HuH-7 (cell line): Measurements from ENCODE around the gene CEACAM20.
"Not testable (repeated sequence)": the region's sequence is repeated elsewhere in the genome, so short reads cannot be mapped to it uniquely, and the experiment has no call there.

Experiments used
- DNase-seq: peaks from one replicate; pipeline ENCODE4 v3.0.0; 2011; ENCODE audit warnings: low spot score

Gene CEACAM20

DNA sequence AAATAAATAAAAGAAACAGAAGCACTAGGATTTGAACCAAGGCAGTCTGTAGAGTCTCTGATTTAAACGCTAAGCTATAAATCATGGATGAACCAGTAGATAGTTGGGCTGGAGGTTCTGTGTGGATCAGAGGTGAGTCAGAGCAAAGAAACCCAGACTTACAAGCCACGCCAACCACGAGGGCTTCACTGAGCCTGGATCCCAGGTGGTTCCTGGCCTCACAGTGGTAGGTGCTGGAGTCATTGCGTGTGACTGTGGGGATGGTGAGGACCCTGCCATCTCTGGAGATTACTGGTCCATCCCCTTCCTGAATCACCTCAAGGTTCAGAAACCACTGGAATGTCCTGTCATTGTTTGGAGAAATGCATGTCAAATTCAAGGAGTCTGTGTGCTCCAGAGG, 19.3 kb upstream of the CEACAM20 start:
- no peak for DNase-seq

DNA sequence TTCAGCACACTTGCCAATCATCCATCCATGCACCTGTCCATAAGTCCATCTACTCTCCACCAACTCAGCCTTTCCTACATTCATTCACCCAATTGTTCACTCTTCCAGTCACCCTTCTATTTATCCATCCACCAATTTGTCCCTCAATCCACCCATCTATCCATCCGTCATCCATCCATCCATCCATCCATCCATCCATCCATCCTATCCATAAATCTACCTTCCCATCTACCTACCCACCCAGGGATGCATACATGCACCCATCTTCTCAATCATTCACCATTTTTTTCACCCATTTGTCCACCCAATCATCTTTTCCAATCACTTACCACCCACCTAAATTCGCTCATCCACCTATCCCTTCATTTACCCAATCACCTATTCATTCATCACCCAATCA, 14.6 kb upstream of the CEACAM20 start:
- DNase-seq = no peak

- DNase-seq = no peak
Observed at GRCh38 chr19:44542671-44543070, 13.2 kb upstream of the CEACAM20 start.

- DNase-seq = no peak
Observed at GRCh38 chr19:44540736-44541135, 11.3 kb upstream of the CEACAM20 start.

GRCh38 chr19:44539991-44540390, 10.5 kb upstream of the CEACAM20 start:
- no peak for DNase-seq

GRCh38 chr19:44539236-44539826, 9.9 kb upstream of the CEACAM20 start:
- DNase-seq = no peak

DNA sequence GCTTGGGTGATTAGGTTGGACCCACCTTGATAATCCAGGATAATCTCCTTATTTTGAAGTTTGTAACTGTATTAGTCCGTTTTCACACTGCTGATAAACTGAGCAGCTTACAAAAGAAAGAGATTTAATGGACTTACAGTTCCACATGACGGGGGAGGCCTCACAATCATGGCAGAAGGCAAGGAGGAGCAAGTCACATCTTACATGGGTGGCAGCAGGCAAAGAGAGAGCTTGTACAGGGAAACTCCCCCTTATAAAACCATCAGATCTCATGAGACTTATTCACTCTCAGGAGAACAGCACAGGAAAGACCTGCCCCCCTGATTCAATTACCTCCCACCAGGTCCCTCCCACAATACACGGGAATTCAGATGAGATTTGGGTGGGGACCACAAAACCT, 5.9 kb upstream of the CEACAM20 start:
- DNase-seq = not testable (repeated sequence)

DNA sequence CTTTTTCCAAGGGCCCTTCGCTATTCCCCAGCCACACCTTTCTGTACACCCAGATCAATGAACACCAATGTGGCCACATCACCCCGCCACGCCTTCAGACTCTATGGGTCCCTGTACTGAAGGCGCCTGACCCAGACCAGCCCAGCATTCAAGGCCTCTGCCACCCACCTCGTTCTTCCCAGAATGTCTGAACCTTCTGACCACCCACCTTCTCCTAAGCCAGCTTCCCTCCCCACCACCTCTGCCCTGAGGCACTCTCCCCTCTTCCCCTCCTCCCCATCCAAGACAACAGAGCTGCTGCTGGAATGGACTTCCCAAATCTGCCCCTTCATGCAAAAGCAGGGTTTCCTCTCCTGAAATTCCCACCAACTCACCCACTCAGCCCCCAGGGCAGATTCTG, 3.3 kb upstream of the CEACAM20 start:
- DNase-seq = no peak

GRCh38 chr19:44530777-44531176, 1.3 kb upstream of the CEACAM20 start:
- DNase-seq = no peak

DNA sequence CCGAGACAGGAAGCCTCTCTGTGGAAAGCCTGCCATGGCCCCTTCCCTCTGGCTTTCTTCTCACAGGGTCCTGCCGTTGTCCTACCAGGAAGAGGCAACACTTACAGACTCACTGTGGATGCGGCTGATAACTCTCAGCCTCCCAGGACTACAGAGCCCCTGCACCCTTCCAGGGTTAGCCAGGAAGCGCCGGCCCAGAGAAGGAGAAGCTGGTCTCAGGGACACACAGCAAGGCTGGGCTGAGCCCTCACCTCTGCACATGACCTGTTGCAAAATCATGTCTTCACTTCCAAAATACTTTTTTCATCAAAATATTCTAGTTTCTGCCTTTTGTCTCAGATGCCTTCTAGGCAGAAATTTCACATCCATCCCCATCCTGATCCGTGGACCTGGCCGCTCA, 1.9 kb downstream of the CEACAM20 start:
- DNase-seq = no peak

DNA sequence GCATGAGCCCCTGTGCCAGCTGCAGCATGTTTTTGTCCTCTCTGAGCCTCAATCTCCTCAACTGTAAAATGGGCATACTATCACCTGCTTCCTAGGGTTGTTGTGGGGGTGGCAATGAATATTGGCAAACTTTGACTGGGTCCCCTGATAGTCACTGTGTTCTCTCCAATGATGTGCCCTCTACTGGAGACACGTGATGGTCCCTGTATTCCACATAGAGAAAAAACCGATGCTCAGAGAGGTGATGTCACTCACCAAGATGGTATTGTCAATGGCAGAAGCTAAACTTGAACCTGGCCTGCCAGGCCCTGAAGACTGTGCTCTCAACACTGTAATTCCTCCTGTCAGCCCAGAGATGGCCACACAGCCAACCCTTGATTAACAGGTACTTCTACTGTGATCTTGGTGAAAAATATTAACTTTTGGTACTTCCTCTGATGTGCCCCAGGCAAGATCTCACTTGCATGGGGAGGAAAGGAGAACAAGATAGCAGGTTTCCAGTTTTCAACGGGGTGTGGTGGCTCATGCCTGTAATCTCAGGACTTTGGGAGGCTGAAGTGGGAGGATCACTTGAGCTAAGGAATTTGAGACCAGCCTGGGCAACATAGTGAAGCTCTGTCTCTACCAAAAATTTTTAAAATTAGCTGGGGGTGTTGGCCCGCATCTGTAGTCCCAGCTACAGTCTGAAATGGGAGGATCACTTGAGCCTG, 3.6 kb downstream of the CEACAM20 start:
- no peak for DNase-seq

- no peak for DNase-seq
Observed at GRCh38 chr19:44521370-44521769, 8.1 kb downstream of the CEACAM20 start.

DNA sequence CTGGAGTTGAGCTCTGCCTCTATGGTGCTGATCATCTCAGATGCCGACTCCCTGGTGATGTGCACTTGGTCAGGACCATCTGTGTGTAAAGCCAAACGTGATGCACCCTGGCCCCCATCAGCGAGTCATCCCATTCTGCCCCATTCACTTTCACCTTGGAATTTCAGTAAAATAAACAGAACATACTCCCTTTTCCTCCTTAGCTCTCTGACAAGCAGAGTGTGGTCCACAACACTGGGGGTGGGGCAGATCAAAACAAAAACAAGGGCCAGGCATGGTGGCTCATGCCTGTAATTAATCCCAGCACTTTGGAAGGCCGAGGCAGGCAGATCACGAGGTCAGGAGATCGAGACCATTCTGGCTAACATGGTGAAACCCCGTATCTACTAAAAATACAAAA, 12.3 kb downstream of the CEACAM20 start:
- DNase-seq = no peak

DNA sequence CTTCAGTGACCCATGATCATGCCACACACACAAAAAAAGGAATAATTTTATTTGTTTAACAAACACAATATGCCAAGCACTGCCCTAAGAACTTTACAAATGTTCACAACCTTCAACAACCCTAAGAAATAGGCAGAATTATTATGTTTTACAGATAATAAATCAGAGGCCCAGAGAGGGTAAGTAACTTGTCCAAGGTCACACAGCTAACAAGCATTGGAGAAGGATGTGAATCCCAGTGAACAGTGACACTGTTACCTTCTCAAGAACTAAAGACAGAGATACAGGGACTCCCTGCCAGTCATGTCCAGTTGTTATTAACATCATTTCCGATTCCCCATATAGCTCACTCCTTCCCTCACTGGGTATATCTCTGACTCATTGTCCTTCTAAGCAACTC, 13.6 kb downstream of the CEACAM20 start:
- DNase-seq = no peak

- no peak for DNase-seq
Observed at GRCh38 chr19:44515031-44515430, 14.4 kb downstream of the CEACAM20 start.

- DNase-seq = peak; percentile 64
Observed at GRCh38 chr19:44512326-44513298, 16.9 kb downstream of the CEACAM20 start.

DNA sequence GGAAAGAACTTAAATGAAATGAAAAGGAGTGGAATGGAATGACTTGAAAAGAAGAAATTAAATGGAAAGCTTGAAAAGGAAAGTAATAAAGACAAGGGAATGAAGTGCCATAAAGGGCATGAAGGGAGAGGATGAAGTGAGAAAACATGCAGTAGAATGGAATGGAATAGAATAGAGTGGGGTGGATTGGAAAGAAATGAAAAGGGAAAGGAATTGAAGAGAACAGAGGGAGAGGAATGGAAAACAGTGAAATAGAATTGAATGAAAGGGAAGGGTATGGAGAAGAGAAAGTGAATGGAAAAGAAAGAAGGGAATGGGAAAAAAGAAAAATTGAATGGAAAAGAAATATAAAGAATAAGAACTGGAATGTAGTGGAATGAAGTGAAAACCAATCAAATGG, 20.0 kb downstream of the CEACAM20 start:
- no peak for DNase-seq

- DNase-seq = peak; percentile 93
Observed at GRCh38 chr19:44499962-44500949, 29.2 kb downstream of the CEACAM20 start, which contains the start of gene ZNF180. Gene ZNF180, minus strand, starts transcription at chr19:44500522. Its CDS starts 3,188 bp downstream, at chr19:44497334.

DNA sequence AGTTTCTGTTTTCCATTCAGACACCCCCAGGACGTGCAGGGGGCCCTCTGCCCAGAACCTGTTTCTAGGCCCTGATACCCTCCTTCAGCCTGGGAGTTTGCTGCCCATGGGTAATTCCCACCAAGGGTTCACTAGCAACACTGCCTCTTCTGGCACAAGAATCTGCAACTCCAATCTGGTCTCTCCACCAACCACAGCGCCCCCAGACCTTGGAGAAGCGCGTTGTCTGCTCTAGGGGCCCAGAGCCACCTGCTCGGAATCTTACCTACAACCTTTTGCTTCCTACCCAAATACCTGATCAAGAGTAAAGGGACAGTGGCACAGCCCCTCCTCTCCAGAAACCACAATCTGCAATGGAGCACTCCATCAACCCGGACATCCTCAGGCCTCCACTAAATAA, 29.9 kb downstream of the CEACAM20 start:
- DNase-seq = no peak

DNA sequence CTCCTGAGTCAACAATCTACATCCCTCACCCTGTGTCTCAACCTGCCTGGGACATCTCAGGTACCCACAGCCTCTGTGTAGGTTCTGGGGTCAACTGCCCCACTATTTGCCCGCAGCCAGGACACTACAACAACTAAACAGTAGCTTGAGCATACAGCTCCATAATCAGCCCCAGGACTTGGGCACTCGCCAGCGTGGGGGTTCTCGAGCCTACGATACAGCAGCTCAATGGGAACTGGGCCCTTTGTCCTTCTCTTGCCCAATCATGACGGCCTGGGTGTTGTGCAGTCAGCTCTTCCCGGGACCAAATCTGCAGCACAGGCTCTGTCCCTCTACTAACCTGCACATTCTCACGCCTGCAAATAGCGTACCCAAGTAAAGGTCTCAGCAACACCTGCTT, 30.5 kb downstream of the CEACAM20 start:
- DNase-seq = no peak

DNA sequence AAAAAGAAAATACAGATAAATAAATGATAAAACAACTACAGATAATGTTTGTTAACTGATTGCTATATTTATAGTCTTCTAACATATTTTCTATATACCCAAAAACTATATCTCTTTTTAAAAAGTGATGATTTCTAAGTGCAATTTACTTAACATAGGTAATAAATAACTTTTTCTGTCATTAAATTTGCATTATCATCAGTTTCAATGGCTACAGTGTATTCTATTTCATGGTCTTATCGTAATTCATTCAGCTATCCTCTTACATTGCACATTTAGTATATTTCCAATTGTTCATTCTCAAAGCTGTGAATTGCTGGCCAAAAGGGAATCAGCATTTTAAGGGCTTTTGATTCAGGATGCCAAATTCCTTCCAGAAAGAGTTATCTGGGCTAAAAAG, 32.8 kb downstream of the CEACAM20 start:
- DNase-seq = no peak
